IMR-90 (cell line): ENCODE data around the gene PCSK6. TPM values are rescaled to one million over a fixed set of nuclear protein-coding genes. Genes with fewer than 3 reads are reported as not detected.

ENCODE experiments used
- ATAC-seq: fragments of 200-7000 bp; cut with Tn5 transposase; 2 replicates; pipeline ENCODE4 v1.9.1; 2020; ENCODE audit warnings: low read depth, mild to moderate bottlenecking, moderate library complexity
- BruUV-seq: library from RNA; stranded (reverse); fragments of 400-500 nt; replicated peaks from 2 replicates; lab custom pipeline; 2021; lab: Mats Ljungman, UMichigan
- CTCF ChIA-PET: fragments of 300-600 bp; formaldehyde crosslinking; extraction: SDS; loops from one replicate; lab custom pipeline; 2021; ENCODE audit warnings: antibody characterized with exemption; lab: Yijun Ruan, JAX
- POLR2A ChIA-PET: fragments of 300-600 bp; sonication (Branson Sonifier 250); formaldehyde crosslinking; loops from one replicate; lab custom pipeline; 2022; ENCODE audit warnings: antibody characterized with exemption; ENCODE audit not compliant: unreplicated experiment; lab: Charles Lee
- DNase-seq: peaks from one replicate; pipeline ENCODE4 v3.0.0; 2013
- H2AFZ ChIP-seq: replicated peaks from 2 replicates; pipeline ENCODE3; 2013; ENCODE audit warnings: low read length, mild to moderate bottlenecking; ENCODE audit not compliant: poor library complexity
- H2AK5ac ChIP-seq: 2 replicates; pipeline ENCODE4 v1.6.1; 2013; ENCODE audit warnings: low read depth, low read length, inconsistent platforms
- H2AK9ac ChIP-seq: replicated peaks from 2 replicates; pipeline ENCODE3; 2013; ENCODE audit warnings: mild to moderate bottlenecking, low read depth, low read length, moderate library complexity; ENCODE audit not compliant: poor library complexity
- H2BK120ac ChIP-seq: 2 replicates; pipeline ENCODE4 v1.6.1; 2013; ENCODE audit warnings: low read depth, low read length, inconsistent platforms
- H2BK15ac ChIP-seq: 3 replicates; pipeline ENCODE4 v1.6.1; 2013; ENCODE audit warnings: low read depth, low read length, inconsistent platforms
- H2BK20ac ChIP-seq: 2 replicates; pipeline ENCODE4 v1.6.1; 2013; ENCODE audit warnings: low read depth, mild to moderate bottlenecking, inconsistent platforms, low read length, moderate library complexity
- H2BK5ac ChIP-seq: 2 replicates; pipeline ENCODE4 v1.6.1; 2013; ENCODE audit warnings: mild to moderate bottlenecking, low read depth, low read length, inconsistent platforms; ENCODE audit not compliant: poor library complexity, severe bottlenecking
- H3K14ac ChIP-seq: replicated peaks from 2 replicates; pipeline ENCODE4 v1.6.1; 2013; ENCODE audit warnings: low read depth, low read length, inconsistent platforms
- H3K18ac ChIP-seq: 2 replicates; pipeline ENCODE4 v1.6.1; 2013; ENCODE audit warnings: low read depth, low read length, control low read depth
- H3K23ac ChIP-seq: 2 replicates; pipeline ENCODE4 v1.6.1; 2013; ENCODE audit warnings: low read depth, low read length, inconsistent platforms
- H3K27ac ChIP-seq: 2 replicates; pipeline ENCODE4 v1.5.1; 2013; ENCODE audit warnings: mild to moderate bottlenecking, control low read depth, low read length; ENCODE audit not compliant: insufficient read depth
- H3K27me3 ChIP-seq: 2 replicates; pipeline ENCODE4 v1.6.1; 2013; ENCODE audit warnings: low read length; ENCODE audit not compliant: control insufficient read depth, insufficient read depth
- H3K36me3 ChIP-seq: 2 replicates; pipeline ENCODE4 v1.6.1; 2013; ENCODE audit warnings: low read length, mixed read lengths; ENCODE audit not compliant: control insufficient read depth, insufficient read depth
- H3K4ac ChIP-seq: 2 replicates; pipeline ENCODE4 v1.6.1; 2013; ENCODE audit warnings: low read depth, low read length, inconsistent platforms
- H3K4me1 ChIP-seq: 2 replicates; pipeline ENCODE4 v1.6.1; 2013; ENCODE audit warnings: low read length, mixed read lengths; ENCODE audit not compliant: control insufficient read depth, insufficient read depth
- H3K4me2 ChIP-seq: 2 replicates; pipeline ENCODE4 v1.6.1; 2013; ENCODE audit warnings: low read depth, mild to moderate bottlenecking, control low read depth, low read length, moderate library complexity
- H3K4me3 ChIP-seq: 2 replicates; pipeline ENCODE4 v1.5.1; 2013; ENCODE audit warnings: low read depth, mild to moderate bottlenecking, control low read depth, low read length, moderate library complexity; ENCODE audit not compliant: insufficient read depth
- H3K56ac ChIP-seq: 2 replicates; pipeline ENCODE4 v1.6.1; 2013; ENCODE audit warnings: low read length, inconsistent platforms; ENCODE audit not compliant: insufficient read depth; ENCODE audit errors: extremely low read depth
- H3K79me1 ChIP-seq, 2 experiments: 2 replicates each; pipeline ENCODE4 v1.6.1; 2013; ENCODE audit warnings: low read length in 2 of 2, inconsistent platforms in 1 of 2, low read depth in 1 of 2
- H3K9ac ChIP-seq: 2 replicates; pipeline ENCODE4 v1.6.1; 2013; ENCODE audit warnings: low read depth, low read length, control low read depth
- H3K9me1 ChIP-seq: 2 replicates; pipeline ENCODE4 v1.6.1; 2013; ENCODE audit warnings: low read length, inconsistent platforms; ENCODE audit not compliant: insufficient read depth
- H3K9me3 ChIP-seq: 2 replicates; pipeline ENCODE4 v1.6.1; 2013; ENCODE audit warnings: low read length; ENCODE audit not compliant: control insufficient read depth, insufficient read depth
- H4K20me1 ChIP-seq: 2 replicates; pipeline ENCODE4 v1.6.1; 2013; ENCODE audit warnings: low read length, inconsistent platforms; ENCODE audit not compliant: insufficient read depth
- H4K5ac ChIP-seq: 2 replicates; pipeline ENCODE4 v1.6.1; 2013; ENCODE audit warnings: mild to moderate bottlenecking, low read depth, low read length, control low read depth
- H4K8ac ChIP-seq, 2 experiments: 2 replicates each; pipeline ENCODE4 v1.6.1; 2013; ENCODE audit warnings: low read depth in 2 of 2, low read length in 2 of 2, control low read depth in 1 of 2, inconsistent platforms in 1 of 2
- H4K91ac ChIP-seq: 2 replicates; pipeline ENCODE4 v1.6.1; 2013; ENCODE audit warnings: low read depth, low read length, inconsistent platforms; ENCODE audit not compliant: insufficient read depth
- BHLHE40 ChIP-seq: fragments of 150-350 bp; IDR thresholded peaks from 2 replicates; pipeline ENCODE4 v1.6.1; 2016; ENCODE audit warnings: mild to moderate bottlenecking, low read depth, low read length
- CEBPB ChIP-seq: IDR thresholded peaks from 2 replicates; pipeline ENCODE4 v1.6.1; 2012; ENCODE audit warnings: low read depth, low read length, improper control_type of control experiment
- CHD1 ChIP-seq: IDR thresholded peaks from 2 replicates; pipeline ENCODE4 v1.6.1; 2012; ENCODE audit warnings: low read depth, low read length, improper control_type of control experiment
- CTCF ChIP-seq: conservative IDR thresholded peaks from 2 replicates; pipeline ENCODE4 v1.5.1; 2012; ENCODE audit warnings: mild to moderate bottlenecking, low read depth, low read length, improper control_type of control experiment
- MAFK ChIP-seq: IDR thresholded peaks from 2 replicates; pipeline ENCODE4 v1.6.1; 2012; ENCODE audit warnings: low read depth, low read length, improper control_type of control experiment
- MAZ ChIP-seq: IDR thresholded peaks from 2 replicates; pipeline ENCODE4 v1.6.1; 2012; ENCODE audit warnings: low read depth, mild to moderate bottlenecking, low read length, improper control_type of control experiment, moderate library complexity, borderline replicate concordance
- NFE2L2 ChIP-seq: fragments of 150-350 bp; IDR thresholded peaks from 2 replicates; pipeline ENCODE4 v1.6.1; 2016; ENCODE audit warnings: low read depth, mild to moderate bottlenecking, low read length
- RAD21 ChIP-seq: IDR thresholded peaks from 2 replicates; pipeline ENCODE4 v1.6.1; 2012; ENCODE audit warnings: low read length, improper control_type of control experiment
- RCOR1 ChIP-seq: IDR thresholded peaks from 2 replicates; pipeline ENCODE4 v1.6.1; 2012; ENCODE audit warnings: mild to moderate bottlenecking, low read length, improper control_type of control experiment; ENCODE audit not compliant: insufficient replicate concordance
- RFX5 ChIP-seq: IDR thresholded peaks from 2 replicates; pipeline ENCODE4 v1.8.0; 2012; ENCODE audit warnings: low read depth, mild to moderate bottlenecking, low read length, moderate library complexity
- SMC3 ChIP-seq: fragments of 150-350 bp; IDR thresholded peaks from 2 replicates; pipeline ENCODE4 v1.6.1; 2016; ENCODE audit warnings: low read depth, mild to moderate bottlenecking, antibody characterized with exemption, low read length, moderate library complexity
- USF2 ChIP-seq: fragments of 150-350 bp; IDR thresholded peaks from 2 replicates; pipeline ENCODE4 v1.6.1; 2017; ENCODE audit warnings: mild to moderate bottlenecking, antibody characterized with exemption, low read length, low read depth
- WGBS, 2 experiments: methylation state at CpG; one replicate each; pipeline versions ENCODE4 v1.1.5 to v1.1.7; 2013; ENCODE audit warnings: missing lambda C conversion rate in 2 of 2; ENCODE audit not compliant: insufficient read length in 1 of 2; ENCODE audit errors: extremely low coverage in 2 of 2; 5-methylcytosine and 5-hydroxymethylcytosine counted together
- dilution Hi-C: fragments of 300-500 bp; cut with HindIII; formaldehyde crosslinking; loops from one replicate; pipeline ENCODE4 v1.14.3; 2018; ENCODE audit warnings: low sequenced_read_pairs; ENCODE audit not compliant: unreplicated experiment
- in situ Hi-C: fragments of 300-500 bp; cut with MboI; formaldehyde crosslinking; loops from 3 replicates; pipeline ENCODE4 v1.14.3; 2019; ENCODE audit warnings: low sequenced_read_pairs, inconsistent platforms, mixed read lengths
- intact Hi-C: fragments of 100-400 bp; cut with micrococcal nuclease; formaldehyde crosslinking; loops from 2 replicates; pipeline ENCODE4 v1.10.0; 2022
- polyA plus RNA-seq, 3 experiments: library from polyadenylated mRNA; depleted of rRNA; stranded (reverse); fragments of >200 nt; gene quantifications; 2 replicates each; pipeline ENCODE4 v1.2.3, GENCODE V29; 2012; ENCODE audit warnings: low replicate concordance in 1 of 3
- total RNA-seq: library from RNA; depleted of rRNA; stranded (reverse); fragments of >200 nt; gene quantifications from 2 replicates; pipeline ENCODE4 v1.2.3, GENCODE V29; 2012

The PCSK6 gene
- total and polyA plus RNA-seq, 2 of the 4 experiments (the other 2 are of a cell fraction), result not detected

GRCh38 chr15:101294731-101295606 lies 194.5 kb downstream of the PCSK6 start, which contains the start of gene SNRPA1:
Gene SNRPA1 (minus strand): TSS chr15:101295248. CDS start chr15:101295178, 70 bp downstream.
- Histone ChIP-seq H3K4ac (peak within 1 kb of the TSS; percentile 91), H4K5ac (peak within 1 kb of the TSS; percentile 66), H2BK120ac (peak within 1 kb of the TSS; percentile 71; the same call in 1 of the 2 replicates), H3K4me1 (peaks cover 6% of the 10 kb centered on the region), H3K23ac (peak within 1 kb of the TSS; percentile 94), H3K79me1 (peaks cover 5 to 30% of the 10 kb centered on the region in 2 experiments; a peak in 2 of 4 replicates), H2AK5ac (peak within 1 kb of the TSS; percentile 83), H3K27ac (peak within 1 kb of the TSS; percentile 89), H2BK20ac (no peak within 1 kb of the TSS), H4K8ac (peak within 1 kb of the TSS; percentile 73 to 98), H3K18ac (peak within 1 kb of the TSS; percentile 34; the same call in 1 of the 2 replicates), H3K4me2 (peak within 1 kb of the TSS; percentile 99), H2BK15ac (no peak within 1 kb of the TSS), H4K20me1 (peaks cover 30% of the 10 kb centered on the region), H3K9me1 (no peaks in the 10 kb centered on the region), H3K9ac (peak within 1 kb of the TSS; percentile 90), H2BK5ac (peak within 1 kb of the TSS; percentile 75), H3K56ac (peak within 1 kb of the TSS; percentile 93), H3K9me3 (no peaks in the 10 kb centered on the region), H4K91ac (peak within 1 kb of the TSS; percentile 67), H3K36me3 (peaks cover 1% of the 10 kb centered on the region; the same call in 1 of the 2 replicates), H3K14ac (peak within 1 kb of the TSS; percentile 96), H3K27me3 (no peaks in the 10 kb centered on the region), H2AFZ (peak within 1 kb of the TSS; percentile 96), H2AK9ac (peak within 1 kb of the TSS; percentile 73), H3K4me3 (peak within 1 kb of the TSS; percentile 71)
- CTCF ChIA-PET, result interaction anchor here (1.0 to 2.2 kb wide), 2 partner anchors 345 to 346 kb away, joined by 3 to 5 read pairs; no protein-coding TSS in a partner anchor
- WGBS, 2 experiments, result 0% methylated on average over 33 of the region's 87 CpGs; no CpG with 5 or more reads in 1 of the 2 experiments
- in situ Hi-C loops, result loop anchor here (5.0 kb wide), 1 partner anchor 347 kb away; no protein-coding TSS in a partner anchor
- POLR2A ChIA-PET, result interaction anchor here (1.0 kb wide), 1 partner anchor 25 kb away, joined by 3 read pairs; no protein-coding TSS in a partner anchor
- BruUV-seq, result no TSS peak
- DNase-seq (peak; percentile 94), ATAC-seq (peak; percentile 87)
- intact Hi-C loops, result no loop called here
- dilution Hi-C loops, result no loop called here
- TF ChIP-seq NFE2L2 (no peak), RFX5 (no peak), MAFK (peak; percentile 7; the same call in 1 of the 2 replicates), USF2 (0 out of 2 replicates have a peak, but pooled peaks have one; percentile 1), BHLHE40 (no peak), CTCF (no peak), SMC3 (no peak), CHD1 (no peak), CEBPB (no peak), RAD21 (no peak), RCOR1 (no peak), MAZ (peak; percentile 91; the same call in 1 of the 2 replicates)
